SK-N-SH treated with all-trans-retinoic acid at 6 μM for 48 hours (cell line): Measurements from ENCODE around the gene SYNGR1.

Experiments used
- BACH2 ChIP-seq: fragments of 250-450 bp; sonication (Bioruptor Pico); IDR thresholded peaks from 2 replicates; pipeline ENCODE4 v1.9.0; 2021; ENCODE audit warnings: mild to moderate bottlenecking, borderline replicate concordance
- CREB5 ChIP-seq: fragments of 250-450 bp; sonication (Bioruptor Pico); IDR thresholded peaks from 2 replicates; pipeline ENCODE4 v1.5.1; 2020; ENCODE audit warnings: low read depth, mild to moderate bottlenecking, moderate library complexity
- CSDC2 ChIP-seq: fragments of 250-450 bp; sonication (Bioruptor Pico); IDR thresholded peaks from 2 replicates; pipeline ENCODE4 v1.5.0; 2020; ENCODE audit warnings: mild to moderate bottlenecking, moderate library complexity
- ESRRG ChIP-seq: fragments of 250-450 bp; sonication (Bioruptor Pico); IDR thresholded peaks from 2 replicates; pipeline ENCODE4 v1.6.1; 2021; ENCODE audit warnings: mild to moderate bottlenecking
- GLIS3 ChIP-seq: fragments of 250-450 bp; sonication (Bioruptor Pico); IDR thresholded peaks from 2 replicates; pipeline ENCODE4 v1.5.0; 2020; ENCODE audit warnings: mild to moderate bottlenecking, moderate library complexity
- OSR1 ChIP-seq: fragments of 250-450 bp; sonication (Bioruptor Pico); IDR thresholded peaks from 2 replicates; pipeline ENCODE4 v1.8.0; 2022; ENCODE audit warnings: moderate library complexity, mild to moderate bottlenecking, inconsistent platforms
- POU6F1 ChIP-seq: fragments of 250-450 bp; sonication (Bioruptor Pico); IDR thresholded peaks from 2 replicates; pipeline ENCODE4 v1.8.0; 2021; ENCODE audit warnings: low read depth, mild to moderate bottlenecking, moderate library complexity, borderline replicate concordance
- PPARA ChIP-seq: fragments of 250-450 bp; sonication (Bioruptor Pico); IDR thresholded peaks from 2 replicates; pipeline ENCODE4 v1.5.0; 2020; ENCODE audit warnings: mild to moderate bottlenecking, borderline replicate concordance
- RARB ChIP-seq: fragments of 250-450 bp; sonication (Bioruptor Pico); IDR thresholded peaks from 2 replicates; pipeline ENCODE4 v1.8.0; 2021; ENCODE audit warnings: mild to moderate bottlenecking, moderate library complexity
- TCF4 ChIP-seq: fragments of 250-450 bp; sonication (Bioruptor Pico); IDR thresholded peaks from 2 replicates; pipeline ENCODE4 v1.8.0; 2021; ENCODE audit warnings: mild to moderate bottlenecking, moderate library complexity, borderline replicate concordance
- ZFP3 ChIP-seq: fragments of 250-450 bp; sonication (Bioruptor Pico); IDR thresholded peaks from 2 replicates; pipeline ENCODE4 v1.5.0; 2020; ENCODE audit warnings: mild to moderate bottlenecking, moderate library complexity
- ZFP30 ChIP-seq: fragments of 450-650 bp; formaldehyde crosslinking; IDR thresholded peaks from 2 replicates; pipeline ENCODE4 v1.5.0; 2022; ENCODE audit warnings: mild to moderate bottlenecking, moderate library complexity
- ZNF70 ChIP-seq: fragments of 450-650 bp; formaldehyde crosslinking; IDR thresholded peaks from 2 replicates; pipeline ENCODE4 v1.5.0; 2020; ENCODE audit warnings: mild to moderate bottlenecking, moderate library complexity

GRCh38 chr22:39417641-39418040 lies 67.8 kb downstream of the SYNGR1 start:
- TF ChIP-seq GLIS3 (CRISPR knock-in tag) (no peak), TCF4 (CRISPR knock-in tag) (no peak), CSDC2 (CRISPR knock-in tag) (no peak), ZFP30 (no peak), ESRRG (CRISPR knock-in tag) (no peak), BACH2 (no peak), POU6F1 (CRISPR knock-in tag) (no peak), OSR1 (CRISPR knock-in tag) (no peak), ZNF70 (CRISPR knock-in tag) (no peak), PPARA (CRISPR knock-in tag) (no peak), CREB5 (no peak), ZFP3 (CRISPR knock-in tag) (no peak), RARB (CRISPR knock-in tag) (no peak)
